Loucy (cell line): ENCODE data around the gene BLTP2.
A peak's percentile ranks its signal among the peaks of the same experiment; 100 is the strongest.

Experiments used
- H2AFZ ChIP-seq: fragments of 200-600 bp; sonication (generic); 2 replicates; pipeline ENCODE4 v1.6.0; 2016; ENCODE audit warnings: antibody characterized with exemption, mild to moderate bottlenecking, low read length, moderate library complexity
- H3F3A ChIP-seq: fragments of 200-600 bp; 2 replicates; pipeline ENCODE4 v1.6.0; 2016; ENCODE audit warnings: antibody characterized with exemption, low read depth, mild to moderate bottlenecking
- H3K27me3 ChIP-seq: fragments of 200-600 bp; sonication (generic); 2 replicates; pipeline ENCODE4 v1.6.1; 2014; ENCODE audit warnings: low read length, mild to moderate bottlenecking; ENCODE audit not compliant: insufficient read depth, poor library complexity, severe bottlenecking
- H3K36me3 ChIP-seq: fragments of 200-600 bp; sonication (generic); 2 replicates; pipeline ENCODE4 v1.6.1; 2016; ENCODE audit warnings: low read length; ENCODE audit not compliant: insufficient read depth
- H3K4me1 ChIP-seq: fragments of 200-600 bp; sonication (generic); 2 replicates; pipeline ENCODE4 v1.5.1; 2014; ENCODE audit warnings: low read length, mild to moderate bottlenecking; ENCODE audit not compliant: insufficient read depth, poor library complexity, severe bottlenecking
- H3K4me2 ChIP-seq: fragments of 200-600 bp; sonication (generic); 2 replicates; pipeline ENCODE4 v1.6.0; 2014; ENCODE audit warnings: antibody characterized with exemption, low read length, low read depth, mild to moderate bottlenecking; ENCODE audit not compliant: poor library complexity, severe bottlenecking
- H3K4me3 ChIP-seq: fragments of 200-600 bp; sonication (generic); 2 replicates; pipeline ENCODE4 v1.5.1; 2014; ENCODE audit warnings: low read length, mild to moderate bottlenecking, mixed read lengths; ENCODE audit not compliant: poor library complexity, severe bottlenecking
- H3K79me2 ChIP-seq: fragments of 200-600 bp; sonication (generic); 2 replicates; pipeline ENCODE4 v1.6.1; 2014; ENCODE audit warnings: low read length; ENCODE audit not compliant: insufficient read depth
- H3K9ac ChIP-seq: fragments of 200-600 bp; sonication (generic); 2 replicates; pipeline ENCODE4 v1.6.0; 2014; ENCODE audit warnings: mild to moderate bottlenecking, low read depth, low read length, moderate library complexity; ENCODE audit not compliant: poor library complexity, severe bottlenecking
- H3K9me2 ChIP-seq: fragments of 200-600 bp; sonication (generic); replicated peaks from 2 replicates; pipeline ENCODE4 v1.6.1; 2016; ENCODE audit warnings: low read depth, low read length, mixed read lengths
- H3K9me3 ChIP-seq: fragments of 200-600 bp; sonication (generic); 2 replicates; pipeline ENCODE4 v1.6.1; 2014; ENCODE audit warnings: mild to moderate bottlenecking, antibody characterized with exemption, low read length, low read depth; ENCODE audit not compliant: insufficient read depth
- H4K20me1 ChIP-seq: fragments of 200-600 bp; sonication (generic); 2 replicates; pipeline ENCODE4 v1.6.0; 2014; ENCODE audit warnings: antibody characterized with exemption, low read length, mild to moderate bottlenecking; ENCODE audit not compliant: insufficient read depth, poor library complexity, severe bottlenecking
- CTCF ChIP-seq: fragments of 200-600 bp; sonication (generic); conservative IDR thresholded peaks from 2 replicates; pipeline ENCODE4 v1.5.1; 2014; ENCODE audit warnings: mild to moderate bottlenecking, antibody characterized with exemption, low read length
- EZH2phosphoT487 ChIP-seq: fragments of 200-600 bp; IDR thresholded peaks from 2 replicates; pipeline ENCODE4 v1.6.1; 2018; ENCODE audit warnings: antibody characterized with exemption, mild to moderate bottlenecking, moderate library complexity, borderline replicate concordance

BLTP2 gene

GRCh38 chr17:28597606-28598383 is 47.2 kb downstream of the BLTP2 start:
- Histone ChIP-seq H3F3A (no peaks in the 10 kb centered on the region), H3K4me1 (peaks cover 21% of the 10 kb centered on the region), H3K27me3 (no peaks in the 10 kb centered on the region), H3K9ac (peak overlapping the region; percentile 95), H4K20me1 (no peaks in the 10 kb centered on the region), H3K79me2 (peaks cover 51% of the 10 kb centered on the region), H2AFZ (peak overlapping the region; percentile 83; the same call in 1 of the 2 replicates), H3K9me3 (no peaks in the 10 kb centered on the region), H3K4me2 (peak overlapping the region; percentile 93), H3K9me2 (no peaks in the 10 kb centered on the region), H3K36me3 (peaks cover 6% of the 10 kb centered on the region; the same call in 1 of the 2 replicates), H3K4me3 (peak overlapping the region; percentile 95)
- TF ChIP-seq CTCF (no peak), EZH2phosphoT487 (no peak)
